ENCODE data around the gene SEPTIN12. TPM values are rescaled to one million over a fixed set of nuclear protein-coding genes. Genes with fewer than 3 reads are reported as not detected.

Gene SEPTIN12
- total RNA-seq, 4 donors from 2014 or later: not detected

DNA sequence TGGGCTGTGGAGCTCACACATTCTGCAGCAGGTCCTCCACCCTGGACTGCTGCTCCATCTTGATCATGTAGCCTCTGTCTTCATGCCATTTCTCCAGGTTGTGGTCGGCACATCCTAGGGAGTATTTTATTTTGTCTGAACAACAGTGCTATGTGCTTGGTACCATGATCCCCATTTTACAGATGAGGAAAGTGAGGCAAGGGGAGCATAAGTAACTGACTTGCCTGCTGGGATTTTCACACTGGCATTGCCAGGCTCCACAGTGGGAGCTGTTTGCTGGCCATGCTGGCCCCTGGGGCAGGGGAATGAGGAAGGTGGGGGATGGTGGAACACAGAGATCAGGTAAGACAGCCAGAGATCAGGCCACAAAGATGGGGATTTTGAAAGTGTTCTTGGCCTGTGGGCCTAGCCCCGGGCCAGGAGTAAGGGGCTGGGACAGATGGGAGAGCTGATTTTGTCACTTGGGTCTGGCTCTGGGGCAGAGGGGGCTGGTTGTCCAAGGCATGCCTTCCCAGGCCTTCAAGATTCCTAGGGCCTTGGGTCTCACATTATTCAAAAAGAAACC, 11.9 kb downstream of the SEPTIN12 start:
- TF ChIP-seq, protein P1, sequence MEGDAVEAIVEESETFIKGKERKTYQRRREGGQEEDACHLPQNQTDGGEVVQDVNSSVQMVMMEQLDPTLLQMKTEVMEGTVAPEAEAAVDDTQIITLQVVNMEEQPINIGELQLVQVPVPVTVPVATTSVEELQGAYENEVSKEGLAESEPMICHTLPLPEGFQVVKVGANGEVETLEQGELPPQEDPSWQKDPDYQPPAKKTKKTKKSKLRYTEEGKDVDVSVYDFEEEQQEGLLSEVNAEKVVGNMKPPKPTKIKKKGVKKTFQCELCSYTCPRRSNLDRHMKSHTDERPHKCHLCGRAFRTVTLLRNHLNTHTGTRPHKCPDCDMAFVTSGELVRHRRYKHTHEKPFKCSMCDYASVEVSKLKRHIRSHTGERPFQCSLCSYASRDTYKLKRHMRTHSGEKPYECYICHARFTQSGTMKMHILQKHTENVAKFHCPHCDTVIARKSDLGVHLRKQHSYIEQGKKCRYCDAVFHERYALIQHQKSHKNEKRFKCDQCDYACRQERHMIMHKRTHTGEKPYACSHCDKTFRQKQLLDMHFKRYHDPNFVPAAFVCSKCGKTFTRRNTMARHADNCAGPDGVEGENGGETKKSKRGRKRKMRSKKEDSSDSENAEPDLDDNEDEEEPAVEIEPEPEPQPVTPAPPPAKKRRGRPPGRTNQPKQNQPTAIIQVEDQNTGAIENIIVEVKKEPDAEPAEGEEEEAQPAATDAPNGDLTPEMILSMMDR (IDR thresholded peaks at IDR 0.05): no peak
- no peak for TF ChIP-seq POLR2A (IDR thresholded peaks at IDR 0.05)
- H3K27ac ChIP-seq: no peak overlapping the region
- H3K4me1 ChIP-seq: no peaks in the 10 kb centered on the region
- intact Hi-C loops (cut with DNase I; ENCODE audit: low total_unique reads): no loop called here
- no peak overlapping the region for H3K4me3 ChIP-seq
- no peaks in the 10 kb centered on the region for H3K27me3 ChIP-seq
- no peaks in the 10 kb centered on the region for H3K36me3 ChIP-seq
- H3K9me3 ChIP-seq: no peaks in the 10 kb centered on the region
- DNase-seq: no peak

DNA sequence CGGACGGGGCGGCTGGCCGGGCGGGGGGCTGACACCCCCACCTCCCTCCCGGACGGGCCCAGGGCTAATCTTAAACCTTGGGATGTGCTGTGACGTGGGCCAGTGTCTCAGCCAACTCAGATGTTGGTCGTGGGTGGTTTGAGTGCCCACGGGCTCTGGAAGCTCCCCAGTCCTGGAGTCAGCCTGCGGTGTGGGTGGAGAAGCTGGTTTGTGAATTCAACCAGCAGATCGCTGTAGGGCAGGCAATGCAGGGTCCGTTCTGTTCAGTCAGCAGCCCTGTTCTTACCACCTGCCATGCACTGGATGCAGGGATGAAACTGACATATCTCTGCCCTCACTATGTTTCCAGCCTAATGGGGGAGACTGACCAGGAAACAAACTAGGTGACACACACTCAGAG, 13.1 kb downstream of the SEPTIN12 start:
- DNase-seq: no peak
- Histone ChIP-seq H3K36me3 (no peaks in the 10 kb centered on the region), H3K4me1 (no peaks in the 10 kb centered on the region), H3K27ac (no peak overlapping the region), H3K9me3 (no peaks in the 10 kb centered on the region), H3K4me3 (no peak overlapping the region), H3K27me3 (no peaks in the 10 kb centered on the region)
- no peak for TF ChIP-seq POLR2A (IDR thresholded peaks at IDR 0.05)
- TF ChIP-seq, protein P1 (IDR thresholded peaks at IDR 0.05): no peak
- intact Hi-C loops (cut with DNase I; ENCODE audit: low total_unique reads): no loop called here

DNA sequence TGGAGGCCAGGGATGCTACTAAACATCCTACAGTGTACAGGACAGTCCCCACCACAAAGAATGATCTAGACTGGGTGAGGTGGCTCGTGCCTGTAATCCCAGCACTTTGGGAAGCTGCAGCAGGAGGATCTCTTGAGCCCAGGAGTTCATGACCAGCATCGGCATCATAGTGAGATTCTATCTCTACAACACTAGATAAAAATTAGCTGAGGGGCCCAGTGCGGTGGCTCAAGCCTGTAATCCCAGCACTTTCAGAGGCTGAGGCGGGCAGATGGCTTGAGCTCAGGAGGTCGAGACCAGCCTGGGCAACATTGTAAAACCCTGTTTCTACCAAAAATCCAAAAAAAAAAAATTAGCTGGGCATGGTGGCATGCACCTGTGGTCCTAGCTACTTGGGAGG, 15.8 kb downstream of the SEPTIN12 start:
- Histone ChIP-seq H3K27ac (no peak overlapping the region), H3K4me3 (no peak overlapping the region), H3K9me3 (no peaks in the 10 kb centered on the region), H3K36me3 (no peaks in the 10 kb centered on the region), H3K4me1 (peaks cover 0 to 7% of the 10 kb centered on the region in 2 donors), H3K27me3 (no peaks in the 10 kb centered on the region)
- DNase-seq: no peak
- intact Hi-C loops (cut with DNase I; ENCODE audit: low total_unique reads): no loop called here
- TF ChIP-seq, protein P1 (IDR thresholded peaks at IDR 0.05): no peak
- no peak for TF ChIP-seq POLR2A (IDR thresholded peaks at IDR 0.05)

DNA sequence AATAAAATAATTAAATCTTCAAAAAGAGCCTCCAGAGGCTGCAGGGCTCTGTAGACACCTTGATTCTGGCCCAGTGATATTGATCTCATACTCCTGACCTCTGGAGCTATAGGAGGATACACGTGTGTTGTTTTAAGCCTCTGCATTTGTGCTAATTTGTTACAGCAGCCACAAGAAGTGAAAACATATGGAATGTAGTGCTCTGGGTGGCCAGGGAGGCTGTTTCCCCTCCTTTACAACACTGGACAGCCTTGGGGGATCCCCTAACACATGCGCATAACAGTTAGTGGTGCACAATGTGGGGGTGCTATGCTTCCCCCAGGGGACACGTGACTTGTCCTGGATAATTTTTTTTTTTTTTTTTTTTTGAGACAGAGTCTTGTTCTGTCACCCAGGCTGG, 16.5 kb downstream of the SEPTIN12 start:
- DNase-seq: no peak
- Histone ChIP-seq H3K36me3 (no peaks in the 10 kb centered on the region), H3K27me3 (no peaks in the 10 kb centered on the region), H3K27ac (no peak overlapping the region), H3K4me1 (peaks cover 0 to 8% of the 10 kb centered on the region in 2 donors), H3K9me3 (no peaks in the 10 kb centered on the region), H3K4me3 (no peak overlapping the region)
- intact Hi-C loops (cut with DNase I; ENCODE audit: low total_unique reads): no loop called here
- TF ChIP-seq, protein P1 (IDR thresholded peaks at IDR 0.05): no peak
- no peak for TF ChIP-seq POLR2A (IDR thresholded peaks at IDR 0.05)

DNA sequence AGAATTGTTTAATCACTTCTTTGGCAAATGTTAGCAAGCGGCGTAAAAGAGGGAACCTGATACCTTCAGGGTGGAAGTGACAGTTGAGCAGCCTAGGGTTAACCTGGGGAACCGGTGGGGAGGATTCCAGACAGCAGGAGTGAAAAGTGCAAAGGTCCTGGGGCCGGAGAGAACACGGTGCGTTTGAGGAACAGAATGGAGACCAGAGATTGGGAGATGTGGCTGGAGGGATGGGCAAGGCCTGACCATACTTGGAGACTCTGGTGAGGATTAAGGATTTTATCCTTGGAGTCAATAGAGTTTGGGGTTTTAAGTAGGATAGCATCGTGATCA, 18.9 kb downstream of the SEPTIN12 start:
- DNase-seq: no peak
- peak overlapping the region in 1 of 2 donors; percentile 91 for H3K27ac ChIP-seq
- peaks cover 0 to 15% of the 10 kb centered on the region in 2 donors for H3K4me1 ChIP-seq
- intact Hi-C loops (cut with DNase I; ENCODE audit: low total_unique reads): loop anchor here (5.0 kb wide), 1 partner anchor 33 kb away; the partner anchor contains the start of gene ROGDI
- no peaks in the 10 kb centered on the region for H3K27me3 ChIP-seq
- no peak for TF ChIP-seq POLR2A (IDR thresholded peaks at IDR 0.05)
- TF ChIP-seq, protein P1 (IDR thresholded peaks at IDR 0.05): no peak
- H3K9me3 ChIP-seq: no peaks in the 10 kb centered on the region
- H3K4me3 ChIP-seq: peak overlapping the region; percentile 54 to 67
- no peaks in the 10 kb centered on the region for H3K36me3 ChIP-seq
